DND-41 (cell line): Measurements from ENCODE around the gene ULBP2.
"Not testable (repeated sequence)": the region's sequence is repeated elsewhere in the genome, so short reads cannot be mapped to it uniquely, and the experiment has no call there.

Source experiments
- CTCF ChIP-seq: IDR thresholded peaks from 2 replicates; pipeline ENCODE4 v1.5.1; 2012; ENCODE audit warnings: borderline replicate concordance, low read length, moderate library complexity, mild to moderate bottlenecking; ENCODE audit not compliant: poor library complexity, severe bottlenecking; ENCODE audit errors: extremely low read depth
- EZH2 ChIP-seq: IDR thresholded peaks from 3 replicates; pipeline ENCODE4 v1.6.1; 2012; ENCODE audit warnings: borderline replicate concordance, low read depth, mild to moderate bottlenecking, moderate library complexity, low read length, inconsistent platforms; ENCODE audit not compliant: severe bottlenecking

GRCh38 chr6:149954984-149955653 lies 13.3 kb downstream of the ULBP2 start:
- not testable (repeated sequence) for TF ChIP-seq CTCF, EZH2
